K562 (cell line): ENCODE data around the gene UCP3. TPM values are rescaled to one million over a fixed set of nuclear protein-coding genes. Genes with fewer than 3 reads are reported as not detected.

ENCODE experiments used
- DPF2 ChIP-seq: fragments of 450-650 bp; IDR thresholded peaks from 2 replicates; pipeline ENCODE4 v1.6.1; 2016
- HEY1 ChIP-seq: fragments of 250-450 bp; sonication (Bioruptor Pico); IDR thresholded peaks from 2 replicates; pipeline ENCODE4 v1.5.0; 2020; ENCODE audit warnings: mild to moderate bottlenecking, moderate library complexity, borderline replicate concordance
- JUND ChIP-seq, 2 experiments: IDR thresholded peaks; 2 replicates in 1 of 2; 3 replicates in 1 of 2; pipeline ENCODE4 v1.6.1; 2011; ENCODE audit warnings: borderline replicate concordance in 2 of 2, low read depth in 2 of 2, low read length in 2 of 2, improper control_type of control experiment in 1 of 2, missing biosample characterization in 1 of 2, missing genetic modification characterization in 1 of 2, missing genetic modification reagents in 1 of 2
- KAT8 ChIP-seq: fragments of 450-650 bp; IDR thresholded peaks from 2 replicates; pipeline ENCODE4 v1.6.1; 2016; ENCODE audit warnings: low read depth, mild to moderate bottlenecking
- MAFF ChIP-seq: IDR thresholded peaks from 2 replicates; pipeline ENCODE4 v1.6.1; 2012; ENCODE audit warnings: low read length, improper control_type of control experiment
- MBD2 ChIP-seq: sonication (generic); IDR thresholded peaks from 2 replicates; pipeline ENCODE4 v1.6.1; 2016; ENCODE audit warnings: low read depth, borderline replicate concordance
- MTA2 ChIP-seq: fragments of 450-650 bp; IDR thresholded peaks from 2 replicates; pipeline ENCODE4 v1.6.1; 2016; ENCODE audit warnings: low read depth
- SMAD3 ChIP-seq: fragments of 450-650 bp; formaldehyde crosslinking; conservative IDR thresholded peaks from 2 replicates; pipeline ENCODE4 v1.4.0; 2020; ENCODE audit warnings: mild to moderate bottlenecking
- SMARCA4 ChIP-seq: fragments of 450-650 bp; IDR thresholded peaks from 2 replicates; pipeline ENCODE4 v1.6.1; 2016
- STAT5A ChIP-seq: IDR thresholded peaks from 2 replicates; pipeline ENCODE4 v1.6.1; 2012; ENCODE audit warnings: low read length, inconsistent platforms, borderline replicate concordance
- THRAP3 ChIP-seq: fragments of 450-650 bp; IDR thresholded peaks from 2 replicates; pipeline ENCODE4 v1.6.1; 2016; ENCODE audit warnings: mild to moderate bottlenecking, inconsistent platforms, borderline replicate concordance
- ZC3H8 ChIP-seq: fragments of 450-650 bp; IDR thresholded peaks from 2 replicates; pipeline ENCODE4 v1.6.1; 2017
- ZNF175 ChIP-seq: fragments of 200-800 bp; sonication (Bioruptor generic); IDR thresholded peaks from 2 replicates; pipeline ENCODE4 v1.6.1; 2016; ENCODE audit warnings: low read depth, mild to moderate bottlenecking, missing genetic modification characterization, missing compliant biosample characterization
- ZNF589 ChIP-seq: fragments of 200-800 bp; sonication (Bioruptor generic); IDR thresholded peaks from 2 replicates; pipeline ENCODE4 v1.6.1; 2016; ENCODE audit warnings: low read depth, missing genetic modification characterization, missing compliant biosample characterization
- ZNF707 ChIP-seq: fragments of 250-450 bp; sonication (Bioruptor Pico); conservative IDR thresholded peaks from 2 replicates; pipeline ENCODE4 v1.8.0; 2022; ENCODE audit warnings: inconsistent platforms, mild to moderate bottlenecking, moderate library complexity
- ZNF766 ChIP-seq: fragments of 200-800 bp; sonication (Bioruptor generic); conservative IDR thresholded peaks from 2 replicates; pipeline ENCODE4 v1.6.1; 2016; ENCODE audit warnings: missing genetic modification characterization, missing compliant biosample characterization
- polyA plus RNA-seq, 8 experiments: library from polyadenylated mRNA; depleted of rRNA in 4 of 8; stranded (reverse) in 5 of 8; unstranded in 3 of 8; fragments of >200 nt; fragmentation: Nextera tagmentation in 2 of 8; fragmentation: Illumina TruSeq in 1 of 8; extraction: Ambion mirVana in 2 of 8; extraction: Trizol in 1 of 8; gene quantifications; 2 replicates each; pipeline versions ENCODE4 v1.2.1 to v1.2.3, GENCODE V29; 2011 to 2014; ENCODE audit warnings: inconsistent platforms in 1 of 8, missing spikeins in 1 of 8
- total RNA-seq, 7 experiments: library from RNA; depleted of rRNA in 6 of 7; stranded (reverse); fragments of >200 nt in 6 of 7; fragmentation: Illumina TruSeq in 2 of 7; extraction: Trizol in 2 of 7; gene quantifications; 2 replicates each; pipeline versions ENCODE4 v1.2.1 to v1.2.3, GENCODE V29; 2011 to 2021; ENCODE audit warnings: low replicate concordance in 1 of 7
- TF ChIP-seq, protein P1 (sequence below): fragments of 450-650 bp; formaldehyde crosslinking; IDR thresholded peaks from 2 replicates; pipeline ENCODE4 v1.4.0; 2022; ENCODE audit warnings: mild to moderate bottlenecking, moderate library complexity
- TF ChIP-seq, protein P2 (sequence below): sonication (generic); IDR thresholded peaks from 2 replicates; pipeline ENCODE4 v1.6.1; 2016
- TF ChIP-seq, protein P3 (sequence below): sonication (generic); formaldehyde crosslinking; IDR thresholded peaks from 2 replicates; pipeline ENCODE4 v1.8.1; 2023; ENCODE audit warnings: mild to moderate bottlenecking, missing genetic modification reagents, moderate library complexity
- TF ChIP-seq, protein P4 (sequence below): IDR thresholded peaks from 3 replicates; pipeline ENCODE4 v1.6.1; 2011; ENCODE audit warnings: borderline replicate concordance, mild to moderate bottlenecking; ENCODE audit not compliant: insufficient read length, insufficient read depth
- TF ChIP-seq, protein P5 (sequence below): sonication (generic); formaldehyde crosslinking; IDR thresholded peaks from 2 replicates; pipeline ENCODE4 v1.8.1; 2023; ENCODE audit warnings: mild to moderate bottlenecking, missing genetic modification reagents

Gene UCP3
- total and polyA plus RNA-seq, 9 of the 15 experiments (the other 6 are each of a cell fraction or from before 2014, with no cell fraction given) = 0.05 to 0.65 (median 0.25) TPM; not detected in 2

DNA sequence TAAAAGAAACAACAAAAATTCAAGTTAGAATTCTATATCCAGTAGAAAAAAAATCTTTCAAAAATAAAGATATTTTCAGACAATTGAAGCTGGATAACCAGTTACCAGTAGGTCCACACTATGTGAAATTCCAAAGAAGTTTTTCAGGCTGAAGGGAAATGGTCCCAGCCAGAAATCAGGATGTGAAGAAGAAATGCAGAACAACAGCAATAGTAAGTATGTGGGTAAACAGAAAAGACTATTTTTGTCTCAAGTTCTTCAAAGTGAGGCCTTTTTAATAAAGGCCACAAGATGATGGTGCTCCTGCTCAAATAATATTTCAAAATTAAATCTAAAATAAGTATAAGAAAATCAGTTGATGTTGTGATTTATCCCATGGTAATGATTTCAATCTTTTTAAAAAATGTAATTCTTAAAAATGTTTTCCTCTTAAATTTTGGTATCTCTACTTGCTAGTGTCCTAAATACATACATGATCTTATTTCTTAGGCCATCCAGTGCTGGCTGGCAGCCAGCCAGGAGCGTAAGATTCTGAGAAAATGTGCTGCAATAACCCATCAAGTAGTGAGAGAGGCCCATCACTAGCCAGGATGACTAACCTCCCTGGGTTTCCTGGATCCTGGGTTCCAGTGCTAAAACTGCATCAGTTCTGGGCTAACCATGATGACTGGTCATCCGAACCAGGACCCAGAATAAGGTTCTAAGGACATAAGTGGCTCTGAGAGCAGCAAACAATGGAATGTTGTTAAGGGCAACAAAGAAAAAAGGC, 15.6 kb upstream of the UCP3 start (continued):
- TF ChIP-seq, protein P1, sequence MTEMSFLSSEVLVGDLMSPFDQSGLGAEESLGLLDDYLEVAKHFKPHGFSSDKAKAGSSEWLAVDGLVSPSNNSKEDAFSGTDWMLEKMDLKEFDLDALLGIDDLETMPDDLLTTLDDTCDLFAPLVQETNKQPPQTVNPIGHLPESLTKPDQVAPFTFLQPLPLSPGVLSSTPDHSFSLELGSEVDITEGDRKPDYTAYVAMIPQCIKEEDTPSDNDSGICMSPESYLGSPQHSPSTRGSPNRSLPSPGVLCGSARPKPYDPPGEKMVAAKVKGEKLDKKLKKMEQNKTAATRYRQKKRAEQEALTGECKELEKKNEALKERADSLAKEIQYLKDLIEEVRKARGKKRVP (CRISPR knock-in tag) = no peak
- TF ChIP-seq ZC3H8 (no peak), STAT5A (peak; percentile 63), ZNF175 (CRISPR knock-in tag) (0 out of 2 replicates have a peak, but pooled peaks have one; percentile 58), MTA2 (no peak), ZNF589 (peak; percentile 75), THRAP3 (no peak), SMARCA4 (peak; percentile 60), JUND (IDR thresholded peaks at IDR 0.05; ENCODE audit: borderline replicate concordance, low read depth, low read length) (peak; percentile 72), JUND (tag; IDR thresholded peaks at IDR 0.05; ENCODE audit: borderline replicate concordance, low read depth, low read length) (peak; percentile 26; the same call in 1 of the 3 replicates), ZNF766 (0 out of 2 replicates have a peak, but pooled peaks have one; percentile 25), MAFF (no peak), ZNF707 (CRISPR knock-in tag) (no peak), MBD2 (no peak), HEY1 (no peak), KAT8 (no peak), DPF2 (peak; percentile 49; the same call in 1 of the 2 replicates), SMAD3 (CRISPR knock-in tag) (no peak)
- TF ChIP-seq, protein P2, sequence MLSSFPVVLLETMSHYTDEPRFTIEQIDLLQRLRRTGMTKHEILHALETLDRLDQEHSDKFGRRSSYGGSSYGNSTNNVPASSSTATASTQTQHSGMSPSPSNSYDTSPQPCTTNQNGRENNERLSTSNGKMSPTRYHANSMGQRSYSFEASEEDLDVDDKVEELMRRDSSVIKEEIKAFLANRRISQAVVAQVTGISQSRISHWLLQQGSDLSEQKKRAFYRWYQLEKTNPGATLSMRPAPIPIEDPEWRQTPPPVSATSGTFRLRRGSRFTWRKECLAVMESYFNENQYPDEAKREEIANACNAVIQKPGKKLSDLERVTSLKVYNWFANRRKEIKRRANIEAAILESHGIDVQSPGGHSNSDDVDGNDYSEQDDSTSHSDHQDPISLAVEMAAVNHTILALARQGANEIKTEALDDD = peak; percentile 83
- TF ChIP-seq, protein P3, sequence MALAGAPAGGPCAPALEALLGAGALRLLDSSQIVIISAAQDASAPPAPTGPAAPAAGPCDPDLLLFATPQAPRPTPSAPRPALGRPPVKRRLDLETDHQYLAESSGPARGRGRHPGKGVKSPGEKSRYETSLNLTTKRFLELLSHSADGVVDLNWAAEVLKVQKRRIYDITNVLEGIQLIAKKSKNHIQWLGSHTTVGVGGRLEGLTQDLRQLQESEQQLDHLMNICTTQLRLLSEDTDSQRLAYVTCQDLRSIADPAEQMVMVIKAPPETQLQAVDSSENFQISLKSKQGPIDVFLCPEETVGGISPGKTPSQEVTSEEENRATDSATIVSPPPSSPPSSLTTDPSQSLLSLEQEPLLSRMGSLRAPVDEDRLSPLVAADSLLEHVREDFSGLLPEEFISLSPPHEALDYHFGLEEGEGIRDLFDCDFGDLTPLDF (CRISPR knock-in tag) = no peak
- TF ChIP-seq, protein P4, sequence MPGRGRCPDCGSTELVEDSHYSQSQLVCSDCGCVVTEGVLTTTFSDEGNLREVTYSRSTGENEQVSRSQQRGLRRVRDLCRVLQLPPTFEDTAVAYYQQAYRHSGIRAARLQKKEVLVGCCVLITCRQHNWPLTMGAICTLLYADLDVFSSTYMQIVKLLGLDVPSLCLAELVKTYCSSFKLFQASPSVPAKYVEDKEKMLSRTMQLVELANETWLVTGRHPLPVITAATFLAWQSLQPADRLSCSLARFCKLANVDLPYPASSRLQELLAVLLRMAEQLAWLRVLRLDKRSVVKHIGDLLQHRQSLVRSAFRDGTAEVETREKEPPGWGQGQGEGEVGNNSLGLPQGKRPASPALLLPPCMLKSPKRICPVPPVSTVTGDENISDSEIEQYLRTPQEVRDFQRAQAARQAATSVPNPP = no peak
- TF ChIP-seq, protein P5, sequence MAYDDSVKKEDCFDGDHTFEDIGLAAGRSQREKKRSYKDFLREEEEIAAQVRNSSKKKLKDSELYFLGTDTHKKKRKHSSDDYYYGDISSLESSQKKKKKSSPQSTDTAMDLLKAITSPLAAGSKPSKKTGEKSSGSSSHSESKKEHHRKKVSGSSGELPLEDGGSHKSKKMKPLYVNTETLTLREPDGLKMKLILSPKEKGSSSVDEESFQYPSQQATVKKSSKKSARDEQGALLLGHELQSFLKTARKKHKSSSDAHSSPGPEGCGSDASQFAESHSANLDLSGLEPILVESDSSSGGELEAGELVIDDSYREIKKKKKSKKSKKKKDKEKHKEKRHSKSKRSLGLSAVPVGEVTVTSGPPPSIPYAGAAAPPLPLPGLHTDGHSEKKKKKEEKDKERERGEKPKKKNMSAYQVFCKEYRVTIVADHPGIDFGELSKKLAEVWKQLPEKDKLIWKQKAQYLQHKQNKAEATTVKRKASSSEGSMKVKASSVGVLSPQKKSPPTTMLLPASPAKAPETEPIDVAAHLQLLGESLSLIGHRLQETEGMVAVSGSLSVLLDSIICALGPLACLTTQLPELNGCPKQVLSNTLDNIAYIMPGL (CRISPR knock-in tag) = no peak
